Measurements from ENCODE around the gene DSCAML1.

GRCh38 chr11:117426297-117426685 is 370.7 kb downstream of the DSCAML1 start:
- TF ChIP-seq POLR2A (IDR thresholded peaks at IDR 0.05) = no peak
- TF ChIP-seq CTCF (IDR thresholded peaks at IDR 0.05) = peak; percentile 73 to 94 (median 90)
